Stimulated activated CD4-positive, alpha-beta T cell treated with anti-CD3 and anti-CD28 coated beads, Interleukin-15, amount 100 ng/mL, for 1 hour (primary cell): ENCODE measurements around the gene AOX1.
"Not testable (repeated sequence)": the region's sequence is repeated elsewhere in the genome, so short reads cannot be mapped to it uniquely, and the experiment has no call there.

Experiments
- DNase-seq, 2 donors: peaks; one replicate each; pipeline ENCODE4 v3.0.0-alpha.2; 2020; ENCODE audit warnings: low read depth in 1 of 2, low spot score in 1 of 2

Gene AOX1

DNA sequence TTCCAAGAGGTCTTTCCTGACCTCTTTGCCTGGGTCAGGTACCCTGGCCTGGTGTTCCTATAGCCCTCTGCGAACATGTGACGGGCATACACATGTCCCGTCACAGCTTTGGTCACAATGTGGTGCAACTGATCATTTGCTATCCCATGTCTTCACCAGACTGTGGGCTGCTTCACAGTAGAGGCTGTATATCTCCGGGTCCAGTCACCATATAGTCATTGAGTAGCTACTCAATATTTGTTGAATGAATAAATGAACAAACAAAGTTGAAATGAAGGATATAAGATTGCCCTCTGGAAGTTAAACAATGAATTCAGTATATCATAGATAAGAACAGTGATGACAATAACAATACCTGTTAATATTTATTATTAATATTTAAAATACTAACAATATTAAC is 16.8 kb downstream of the AOX1 start:
- no peak for DNase-seq

DNA sequence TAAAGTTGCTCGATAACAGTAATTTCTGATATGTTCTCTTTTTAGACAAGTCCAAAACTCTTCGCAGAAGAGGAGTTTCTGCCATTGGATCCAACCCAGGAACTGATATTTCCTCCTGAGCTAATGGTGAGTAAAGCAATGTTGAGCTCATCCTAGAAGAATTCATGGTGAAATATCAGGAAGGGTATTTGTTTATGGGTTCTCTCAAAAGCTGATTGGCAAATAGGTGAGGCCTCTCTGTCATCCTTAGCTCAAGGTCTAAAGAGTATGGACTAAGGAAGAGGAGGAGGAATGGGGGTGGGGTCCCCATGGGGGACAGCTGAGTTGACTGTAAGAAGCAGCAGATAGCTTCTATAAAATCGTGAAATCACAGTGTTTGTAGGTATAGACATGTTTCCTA is 18.2 kb downstream of the AOX1 start:
- DNase-seq: no peak

DNA sequence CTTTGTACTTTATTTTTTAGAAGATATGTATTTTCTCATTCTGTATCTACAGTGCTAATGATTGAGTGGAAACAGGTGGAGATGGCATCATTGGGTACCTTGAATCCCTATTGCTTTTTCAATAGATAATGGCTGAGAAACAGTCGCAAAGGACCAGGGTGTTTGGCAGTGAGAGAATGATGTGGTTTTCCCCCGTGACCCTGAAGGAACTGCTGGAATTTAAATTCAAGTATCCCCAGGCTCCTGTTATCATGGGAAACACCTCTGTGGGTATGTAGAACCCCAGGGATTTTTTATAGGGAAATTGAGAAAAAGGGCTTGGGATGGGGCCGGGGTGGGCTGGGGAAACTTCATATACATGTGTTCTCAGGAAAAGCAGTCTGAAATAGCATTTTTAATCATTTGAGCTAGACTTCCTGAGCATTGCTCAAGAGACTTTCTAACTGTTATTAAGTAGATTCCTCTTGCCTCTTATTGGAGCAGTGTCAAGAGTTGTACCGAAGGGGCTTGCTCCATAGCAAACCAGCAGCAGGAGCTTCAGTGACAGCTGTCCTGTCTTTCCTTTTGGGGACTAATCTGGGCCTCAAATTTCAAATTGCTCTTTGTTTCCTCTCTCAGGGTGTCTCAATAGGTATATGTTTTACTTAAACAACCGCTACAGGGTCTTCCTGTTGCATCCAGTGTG is 18.9 kb downstream of the AOX1 start:
- DNase-seq: no peak

DNA sequence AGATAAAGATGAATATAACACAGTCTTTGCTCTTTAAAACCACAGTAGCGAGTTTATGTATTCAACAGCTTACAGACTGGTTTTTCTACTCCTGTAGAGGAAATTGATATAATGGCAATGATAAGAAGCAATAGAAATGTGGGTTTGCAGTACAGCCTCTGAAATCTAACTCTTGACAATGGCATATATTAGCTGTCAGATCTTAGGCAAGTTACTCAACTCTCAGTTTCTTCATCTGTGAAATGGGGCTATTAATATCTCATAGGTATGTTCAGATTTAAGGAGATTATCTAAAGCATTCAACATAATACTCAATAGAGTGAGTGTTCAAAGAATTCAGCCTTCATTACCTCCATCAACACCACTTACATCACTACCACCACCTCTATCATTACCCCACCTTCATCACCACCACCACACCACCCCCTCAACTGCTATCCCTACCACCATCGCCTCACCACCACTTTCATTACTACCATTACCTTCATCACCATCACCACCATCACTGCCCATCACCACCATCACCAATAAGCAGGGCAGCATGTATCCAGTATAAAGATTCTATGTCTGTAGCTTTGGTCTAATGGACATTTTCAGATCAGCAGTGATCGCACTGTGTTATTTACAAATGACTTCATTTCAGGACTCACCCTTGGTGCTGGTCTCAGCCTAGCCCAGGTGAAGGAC is 22.7 kb downstream of the AOX1 start:
- DNase-seq: no peak

DNA sequence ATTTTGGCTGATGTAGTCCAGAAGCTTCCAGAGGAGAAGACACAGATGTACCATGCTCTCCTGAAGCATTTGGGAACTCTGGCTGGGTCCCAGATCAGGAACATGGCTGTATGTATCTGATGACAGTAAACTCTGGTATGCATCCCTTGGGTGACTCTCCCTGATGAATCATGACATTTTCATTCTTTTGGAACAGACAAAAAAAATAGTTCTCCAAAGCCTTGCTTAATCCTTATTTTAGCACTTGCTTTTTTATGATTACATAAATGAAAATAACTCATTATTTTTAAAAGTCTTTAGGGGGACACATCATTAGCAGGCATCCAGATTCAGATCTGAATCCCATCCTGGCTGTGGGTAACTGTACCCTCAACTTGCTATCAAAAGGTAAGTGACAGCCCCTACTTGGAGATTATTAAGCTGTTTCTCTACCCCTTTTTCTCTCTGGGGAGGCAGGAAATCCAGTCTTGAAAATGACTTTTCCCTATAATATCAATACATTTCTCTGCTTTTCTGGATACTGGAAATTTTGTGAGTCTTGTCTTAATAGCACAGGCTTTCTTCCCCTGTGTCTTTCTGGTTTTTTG is 23.3 kb downstream of the AOX1 start:
- no peak for DNase-seq

DNA sequence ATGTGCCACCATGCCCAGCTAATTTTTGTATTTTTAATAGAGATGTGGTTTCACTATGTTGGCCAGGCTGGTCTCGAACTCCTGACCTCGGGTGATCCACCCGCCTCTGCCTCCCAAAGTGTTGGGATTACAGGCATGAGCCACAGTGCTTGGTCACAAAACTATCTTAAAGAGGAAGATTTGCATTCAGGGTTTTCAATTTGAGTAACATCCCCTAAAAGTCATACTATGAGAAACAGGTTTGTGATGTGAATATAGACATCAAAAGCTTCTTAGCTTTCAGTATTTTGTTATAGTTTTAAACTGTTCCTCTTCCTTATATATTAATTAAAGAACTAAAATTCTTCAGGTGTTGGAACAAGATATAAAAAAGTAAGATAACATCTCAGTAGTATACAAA is 24.4 kb downstream of the AOX1 start:
- not testable (repeated sequence) for DNase-seq

DNA sequence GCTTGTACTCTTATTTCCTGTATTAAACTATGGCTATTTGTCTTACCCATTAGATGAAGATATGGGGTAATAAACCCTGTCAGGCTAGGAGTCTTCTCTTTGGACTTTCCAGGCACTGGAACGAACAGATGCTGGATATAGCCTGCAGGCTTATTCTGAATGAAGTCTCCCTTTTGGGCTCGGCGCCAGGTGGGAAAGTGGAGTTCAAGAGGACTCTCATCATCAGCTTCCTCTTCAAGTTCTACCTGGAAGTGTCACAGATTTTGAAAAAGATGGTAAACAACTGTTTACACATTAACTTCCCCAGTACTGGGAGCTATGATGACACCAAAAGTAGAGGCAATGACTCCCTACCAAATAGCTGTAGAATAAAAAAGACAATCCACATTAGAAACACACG is 27.9 kb downstream of the AOX1 start:
- DNase-seq: no peak

DNA sequence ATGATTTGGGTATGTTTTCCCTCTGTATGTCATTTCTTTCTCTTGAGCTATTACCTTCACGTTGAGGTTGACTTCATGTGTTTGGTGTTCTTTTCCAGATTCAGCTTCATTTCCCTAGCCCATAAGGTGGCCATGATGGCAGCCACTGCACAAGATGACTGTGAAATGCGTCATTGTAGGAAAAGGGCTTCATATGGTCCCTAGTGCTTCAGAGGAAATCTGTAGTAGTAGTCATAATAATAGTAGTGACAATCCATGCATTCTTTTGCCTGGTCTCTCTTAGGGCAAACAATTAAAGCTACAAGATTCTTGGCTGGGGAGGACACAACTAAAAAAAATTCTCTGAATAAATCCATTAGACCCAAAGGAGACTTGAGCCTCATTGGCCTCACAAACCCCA is 28.4 kb downstream of the AOX1 start:
- DNase-seq: no peak

DNA sequence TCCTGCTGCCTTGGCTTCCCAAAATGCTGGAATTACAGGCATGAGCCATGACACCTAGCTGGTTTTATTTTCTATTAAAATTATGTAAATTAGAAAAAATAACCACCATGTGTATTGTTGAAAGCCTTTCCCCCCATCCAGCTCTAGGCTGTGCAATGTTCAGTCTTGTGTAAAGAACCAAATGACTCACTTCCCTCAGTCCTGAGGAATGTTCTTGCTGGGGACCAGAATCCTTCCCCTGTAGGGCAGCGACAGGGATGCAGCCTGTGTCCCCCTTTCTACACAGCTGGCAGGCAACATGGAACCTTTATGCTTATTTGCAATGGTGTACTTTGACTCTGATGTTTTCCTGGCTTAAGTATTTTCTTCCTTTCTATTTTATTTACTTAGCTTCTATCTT is 29.4 kb downstream of the AOX1 start:
- DNase-seq: no peak

DNA sequence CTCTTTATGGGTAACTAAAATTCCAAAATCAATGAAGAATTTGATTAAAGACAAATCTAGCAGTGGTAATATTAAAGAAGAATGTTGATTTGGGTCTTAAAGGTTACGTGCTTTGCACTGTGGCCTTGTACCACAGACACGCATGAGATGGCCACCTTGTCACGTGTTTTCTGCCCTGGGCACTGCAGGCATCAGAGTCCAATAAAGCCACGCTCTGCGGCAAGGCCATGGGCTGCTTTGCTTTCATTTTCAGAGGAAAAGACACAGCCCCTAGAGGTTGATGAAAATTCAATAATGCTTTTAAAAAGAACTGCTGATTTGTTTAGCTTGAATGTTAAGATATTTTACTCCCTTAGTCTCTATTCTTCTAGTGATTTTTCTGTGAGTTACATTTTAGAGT is 30.4 kb downstream of the AOX1 start:
- DNase-seq: no peak

DNA sequence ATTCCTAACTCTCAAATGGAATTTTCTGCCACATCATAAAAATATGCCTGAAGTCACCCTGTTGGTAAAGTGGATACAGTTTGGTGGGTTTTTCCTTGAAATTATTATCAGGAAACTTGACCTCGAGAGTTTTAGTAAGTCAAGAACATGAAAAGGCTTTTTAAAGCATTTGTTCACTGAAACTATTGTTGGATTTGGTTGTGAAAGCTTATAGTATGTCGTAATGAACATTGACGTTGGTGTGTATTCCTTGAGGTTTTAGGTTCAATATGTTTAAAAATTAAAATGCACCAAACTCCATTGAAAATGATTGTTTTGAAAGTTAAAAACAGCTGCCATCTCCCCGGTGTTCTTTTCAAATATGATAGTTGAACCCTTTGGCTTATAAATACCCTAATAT is 30.8 kb downstream of the AOX1 start:
- no peak for DNase-seq

DNA sequence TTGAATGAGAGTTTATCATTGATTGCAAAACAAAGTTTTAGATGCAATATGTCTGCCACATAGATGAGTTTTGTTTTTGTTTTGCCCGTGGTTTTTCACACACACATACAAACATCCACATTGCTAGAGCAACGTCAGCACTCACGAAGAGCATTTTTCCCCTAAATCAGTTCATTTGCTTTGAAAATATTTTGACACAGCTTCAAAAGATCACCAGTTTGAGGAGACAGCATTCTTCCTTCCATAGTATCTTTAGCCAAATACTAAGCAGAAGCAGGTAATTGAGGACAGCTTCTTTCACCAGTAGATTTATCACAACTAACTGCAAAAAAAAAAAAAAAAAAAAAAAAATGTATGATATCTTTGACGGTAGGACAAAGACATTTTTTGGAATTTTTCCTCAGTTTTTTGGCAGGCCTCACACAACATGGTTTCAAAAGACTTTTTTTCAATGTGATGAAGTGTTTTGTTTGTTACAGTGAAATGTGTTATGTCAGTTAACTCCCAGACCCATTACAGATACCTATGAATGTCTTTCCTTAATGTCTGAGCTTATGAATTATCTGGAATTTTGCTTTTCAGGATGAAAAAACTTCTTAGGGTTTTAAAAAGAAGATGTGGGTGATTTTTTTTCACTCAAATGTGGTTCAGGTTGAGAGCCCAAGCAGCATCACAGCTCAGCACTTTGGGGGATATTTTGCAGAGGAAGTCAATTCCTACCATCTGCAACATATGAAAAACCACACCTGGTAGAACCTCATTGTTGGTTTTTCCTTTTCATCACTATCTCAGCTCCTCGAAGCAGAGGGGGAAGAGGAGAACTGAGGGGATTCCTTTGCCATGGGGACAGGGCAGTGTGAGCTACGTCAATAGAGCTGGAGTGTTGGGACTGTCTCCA is 31.6 kb downstream of the AOX1 start:
- no peak for DNase-seq

DNA sequence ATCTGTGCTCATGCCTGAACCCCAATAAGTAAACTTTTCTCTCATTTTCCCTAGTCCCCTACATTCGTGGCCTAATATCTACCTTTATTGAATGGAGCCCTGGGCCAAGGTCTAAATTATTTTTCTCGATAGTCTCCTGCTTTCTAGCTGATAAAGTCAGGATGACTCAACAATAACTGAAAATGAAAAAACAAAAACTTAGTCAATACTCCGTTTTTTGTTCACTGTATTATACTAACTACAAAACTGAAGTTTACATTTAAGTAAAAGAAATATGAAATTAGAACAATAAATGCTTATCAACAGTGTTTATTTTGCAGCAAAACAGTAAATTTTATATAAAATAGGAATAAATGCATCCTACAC is 32.2 kb downstream of the AOX1 start:
- no peak for DNase-seq

DNA sequence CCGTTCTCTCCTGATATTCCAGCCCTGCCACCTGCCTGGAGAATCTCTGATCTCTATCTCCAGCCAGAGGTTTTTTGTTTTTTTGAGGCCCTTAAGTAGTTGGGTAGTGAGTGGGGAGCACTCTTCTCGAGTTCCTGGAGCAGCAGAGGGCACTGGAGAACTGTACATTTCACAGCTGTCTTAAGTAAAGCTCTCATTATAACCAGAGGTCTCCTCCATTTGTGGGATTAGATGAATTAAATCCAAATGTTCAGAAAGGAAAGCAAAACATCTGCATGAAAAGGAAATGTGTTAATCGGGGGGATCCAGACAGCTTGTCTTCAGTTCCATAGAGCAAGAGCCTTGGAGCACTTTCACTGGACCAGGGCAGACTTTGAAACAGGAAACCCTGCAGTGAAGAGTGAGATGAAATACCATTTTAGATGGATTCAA is 32.8 kb downstream of the AOX1 start:
- no peak for DNase-seq

DNA sequence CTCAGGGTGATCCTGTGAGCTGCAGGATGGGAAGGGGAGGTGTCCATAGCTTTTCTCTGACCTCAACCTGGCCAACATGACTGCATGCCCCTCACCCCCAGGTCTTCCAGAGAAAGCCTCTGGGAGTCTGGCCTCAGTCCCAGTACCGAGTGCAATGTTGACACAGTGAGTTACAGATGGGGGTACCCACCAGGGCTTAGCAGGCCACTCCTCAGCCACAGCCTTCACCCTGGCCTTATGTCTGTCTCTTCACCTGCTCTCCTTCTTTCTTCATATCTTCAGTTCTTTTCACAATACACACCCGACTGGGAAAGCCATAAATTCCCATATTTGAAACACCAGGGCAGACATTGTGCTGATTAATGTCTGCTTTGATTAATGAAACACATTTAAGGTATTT is 33.5 kb downstream of the AOX1 start:
- DNase-seq: no peak

DNA sequence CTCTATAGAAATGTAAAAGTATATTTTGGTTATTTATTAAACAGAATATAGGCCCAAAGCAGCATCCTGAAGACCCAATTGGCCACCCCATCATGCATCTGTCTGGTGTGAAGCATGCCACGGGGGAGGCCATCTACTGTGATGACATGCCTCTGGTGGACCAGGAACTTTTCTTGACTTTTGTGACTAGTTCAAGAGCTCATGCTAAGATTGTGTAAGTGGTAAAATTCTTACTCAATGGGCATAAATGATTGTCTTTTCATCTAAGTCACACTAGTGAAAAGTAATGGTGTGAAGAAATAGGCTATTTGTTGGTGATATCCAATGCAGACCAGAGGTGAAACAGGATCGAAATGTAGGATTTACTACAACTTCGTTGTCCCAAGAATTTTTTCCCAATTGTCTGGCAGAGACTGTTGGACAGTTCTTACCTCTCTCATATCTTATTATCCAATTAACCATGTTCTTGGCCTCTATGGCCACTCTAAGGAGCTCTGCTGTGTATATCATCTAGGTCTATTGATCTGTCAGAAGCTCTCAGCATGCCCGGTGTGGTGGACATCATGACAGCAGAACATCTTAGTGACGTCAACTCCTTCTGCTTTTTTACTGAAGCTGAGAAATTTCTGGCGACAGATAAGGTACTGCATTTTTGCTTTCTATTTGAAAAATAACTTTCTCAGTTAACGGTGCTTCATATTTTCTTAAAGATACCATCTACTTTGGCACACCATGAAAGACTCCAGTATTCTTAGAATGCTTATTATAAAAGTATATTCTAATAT is 35.0 kb downstream of the AOX1 start:
- no peak for DNase-seq

DNA sequence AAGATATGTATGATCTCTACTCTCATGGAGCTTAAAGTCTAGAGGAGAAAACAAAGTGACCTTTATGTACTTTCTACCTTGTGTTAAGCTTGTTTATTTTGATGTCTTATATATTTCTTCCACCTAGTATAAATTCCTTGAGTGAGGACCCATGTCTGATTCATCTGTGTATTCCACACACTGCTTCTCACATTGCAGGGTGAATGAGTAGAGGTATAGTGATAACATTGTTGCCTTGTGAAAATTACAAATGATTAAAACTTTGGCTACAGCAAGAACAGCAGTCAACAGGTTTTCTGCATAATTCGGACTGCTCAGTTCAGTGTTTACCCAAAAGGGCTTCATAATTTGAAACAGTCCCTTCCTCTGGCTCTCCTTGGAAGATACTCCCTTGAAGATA is 36.3 kb downstream of the AOX1 start:
- no peak for DNase-seq

DNA sequence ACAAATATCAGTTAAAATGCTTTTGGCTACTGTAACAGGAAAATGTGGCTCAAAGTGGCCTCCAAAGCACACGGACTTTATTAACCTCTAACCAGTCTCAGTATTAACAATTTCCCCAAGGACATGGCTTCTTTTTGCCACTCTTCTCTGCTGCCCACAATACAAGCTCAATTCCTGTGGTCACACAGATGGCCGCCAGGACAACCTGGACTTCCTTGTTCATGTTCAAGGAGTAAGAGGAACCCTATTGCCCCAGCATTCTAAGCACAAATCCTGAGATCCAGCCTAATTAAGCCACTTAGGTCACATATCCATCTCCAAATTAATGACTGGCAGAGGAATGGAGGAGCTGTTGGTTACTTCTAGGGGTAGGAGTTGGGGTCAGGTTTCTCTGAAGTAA is 38.2 kb downstream of the AOX1 start:
- no peak for DNase-seq

DNA sequence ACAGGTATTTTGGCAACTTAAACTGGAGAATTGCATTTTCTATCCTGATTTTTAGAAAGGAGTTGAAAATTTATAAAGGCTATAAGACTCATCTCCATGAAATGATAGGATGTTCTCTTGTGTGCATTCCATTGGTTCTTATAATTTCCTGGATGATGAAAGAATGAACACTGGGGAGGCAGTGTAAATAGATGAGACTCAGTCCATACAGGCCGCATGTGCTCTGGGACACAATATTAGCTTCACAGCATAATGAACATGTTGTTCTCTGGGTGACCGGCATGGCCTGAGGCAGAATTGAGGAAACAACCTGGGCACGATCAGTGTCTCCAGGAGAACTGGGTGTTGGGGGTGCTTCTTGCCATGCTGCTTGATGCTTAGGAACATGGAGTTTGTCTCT is 38.8 kb downstream of the AOX1 start:
- no peak for DNase-seq

DNA sequence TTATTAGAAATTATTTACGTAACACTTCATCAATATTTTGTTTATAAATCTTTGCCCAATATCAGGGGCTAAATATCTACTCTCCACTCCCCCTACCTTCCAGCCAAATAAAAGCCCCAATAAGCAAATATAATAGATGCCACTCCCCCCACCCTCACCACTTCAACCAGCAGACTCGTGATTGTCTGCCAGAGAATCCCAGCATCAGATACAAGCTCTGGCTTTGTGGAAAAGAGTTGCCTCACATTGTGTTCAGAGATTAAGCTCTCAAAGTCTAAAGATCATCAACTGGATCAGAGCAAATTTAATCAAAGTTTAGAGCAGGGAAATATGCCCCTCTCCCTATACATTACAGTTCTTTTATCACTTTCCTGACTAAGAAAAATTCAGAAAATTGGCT is 39.5 kb downstream of the AOX1 start:
- no peak for DNase-seq

DNA sequence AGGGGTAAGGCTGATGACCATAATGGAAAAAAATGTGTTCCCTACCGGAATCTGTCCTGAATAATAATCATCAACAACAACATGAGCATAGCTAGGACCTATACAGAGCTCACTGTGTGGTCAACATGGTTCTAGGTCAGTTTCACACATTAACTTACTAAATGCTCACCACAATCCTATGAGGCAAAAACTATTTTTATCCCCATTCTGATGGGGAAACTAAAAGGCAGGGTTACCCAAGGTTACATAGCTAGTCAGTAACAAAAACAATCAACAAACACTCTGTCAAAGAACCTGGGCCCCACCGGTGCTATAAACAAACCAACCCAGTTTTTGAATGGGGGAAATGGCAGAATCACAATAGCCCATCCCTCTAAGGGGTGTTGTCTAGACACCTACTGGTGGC is 40.1 kb downstream of the AOX1 start:
- no peak for DNase-seq
